ENCODE results near the gene CRYGN. TPM values are rescaled to one million over a fixed set of nuclear protein-coding genes. Genes with fewer than 3 reads are reported as not detected.

The CRYGN gene
- total and polyA plus RNA-seq, 4 donors, result under 0.01 to 0.02 TPM; not detected in 2

- no peak for DNase-seq (ENCODE audit: low spot score)
- Histone ChIP-seq H3K4me3 (ENCODE audit: low read depth in 1 of 3, low read length in 3 of 3) (no peak overlapping the region), H3K27me3 (ENCODE audit: control insufficient read depth in 4 of 4, insufficient read depth in 4 of 4, low read length in 3 of 4) (no peaks in the 10 kb centered on the region), H3K27ac (ENCODE audit: low read depth in 1 of 2, low read length in 2 of 2) (no peak overlapping the region), H3K9me3 (ENCODE audit: control insufficient read depth in 4 of 4, low read length in 3 of 4) (no peaks in the 10 kb centered on the region), H3K4me1 (ENCODE audit: control insufficient read depth in 4 of 4, insufficient read depth in 4 of 4, low read length in 3 of 4) (peaks cover 0 to 2% (median under 1%) of the 10 kb centered on the region in 4 donors), H3K9ac (ENCODE audit: low read depth in 1 of 2, low read length in 2 of 2) (no peak overlapping the region), H3K36me3 (ENCODE audit: control insufficient read depth in 4 of 4, insufficient read depth in 3 of 4, low read depth in 1 of 4, low read length in 3 of 4) (no peaks in the 10 kb centered on the region)
- 96% methylated on average over 14 of the region's 14 CpGs for WGBS
- no peak for TF ChIP-seq HNF4G (IDR thresholded peaks at IDR 0.05)
- TF ChIP-seq SP1 (IDR thresholded peaks at IDR 0.05), result no peak
- no peak for TF ChIP-seq ZBTB33 (IDR thresholded peaks at IDR 0.05)
- no peak for TF ChIP-seq FOXA2 (IDR thresholded peaks at IDR 0.05)
- TF ChIP-seq RAD21 (IDR thresholded peaks at IDR 0.05), result no peak
- no peak for TF ChIP-seq MAX (IDR thresholded peaks at IDR 0.05)
- no peak for TF ChIP-seq HNF4A (conservative IDR thresholded peaks at IDR 0.05)
- no peak for TF ChIP-seq EGR1 (IDR thresholded peaks at IDR 0.05; ENCODE audit: low read depth in 2 of 2)
- no peak for TF ChIP-seq TAF1 (conservative IDR thresholded peaks at IDR 0.05)
- TF ChIP-seq GABPA (IDR thresholded peaks at IDR 0.05 in 1 of 2, conservative IDR thresholded peaks at IDR 0.05 in 1 of 2), result no peak
- TF ChIP-seq CTCF (IDR thresholded peaks at IDR 0.05; ENCODE audit: low read depth, low read length, missing input control), result no peak
- TF ChIP-seq REST (IDR thresholded peaks at IDR 0.05), result no peak
- no peak for TF ChIP-seq NR2F2 (IDR thresholded peaks at IDR 0.05)
- TF ChIP-seq YY1 (IDR thresholded peaks at IDR 0.05), result no peak
- TF ChIP-seq JUND (IDR thresholded peaks at IDR 0.05), result no peak
- TF ChIP-seq RXRA (IDR thresholded peaks at IDR 0.05), result no peak
- no peak for TF ChIP-seq FOXA1 (IDR thresholded peaks at IDR 0.05)
- TF ChIP-seq ATF3 (IDR thresholded peaks at IDR 0.05), result no peak
These were observed 14.4 kb upstream of the CRYGN start for GRCh38 chr7:151454305-151454704.

All from liver (tissue), 9 donors.